ENCODE measurements around the gene PCSK5.

The PCSK5 gene

GRCh38 chr9:75927356-75927755 is 36.9 kb downstream of the PCSK5 start:
- H3K4me3 ChIP-seq (replicated peaks; ENCODE audit: low read depth, low read length) = no peak overlapping the region
- DNase-seq (ENCODE audit: extremely low read depth, low read depth) = no peak
- no peak for TF ChIP-seq CTCF (IDR thresholded peaks at IDR 0.05; ENCODE audit: low read depth, low read length, missing control alignments)

- H3K4me3 ChIP-seq (replicated peaks; ENCODE audit: low read depth, low read length) = no peak overlapping the region
- no peak for TF ChIP-seq CTCF (IDR thresholded peaks at IDR 0.05; ENCODE audit: low read depth, low read length, missing control alignments)
- no peak for DNase-seq (ENCODE audit: extremely low read depth, low read depth)
Measured at GRCh38 chr9:75930190-75930589, 39.7 kb downstream of the PCSK5 start.

- TF ChIP-seq CTCF (IDR thresholded peaks at IDR 0.05; ENCODE audit: low read depth, low read length, missing control alignments) = no peak
Measured at GRCh38 chr9:75930730-75931321, 40.4 kb downstream of the PCSK5 start.

GRCh38 chr9:75933982-75934381 is 43.5 kb downstream of the PCSK5 start:
- DNase-seq (ENCODE audit: extremely low read depth, low read depth) = no peak
- no peak overlapping the region for H3K4me3 ChIP-seq (replicated peaks; ENCODE audit: low read depth, low read length)
- no peak for TF ChIP-seq CTCF (IDR thresholded peaks at IDR 0.05; ENCODE audit: low read depth, low read length, missing control alignments)

More at GRCh38 chr9:75930730-75931321, 40.4 kb downstream of the PCSK5 start:
- no peak overlapping the region for H3K4me3 ChIP-seq (replicated peaks; ENCODE audit: low read depth, low read length)
- DNase-seq (ENCODE audit: extremely low read depth, low read depth) = no peak

GRCh38 chr9:75935591-75935990 is 45.1 kb downstream of the PCSK5 start:
- DNase-seq (ENCODE audit: extremely low read depth, low read depth) = no peak
- no peak overlapping the region for H3K4me3 ChIP-seq (replicated peaks; ENCODE audit: low read depth, low read length)
- TF ChIP-seq CTCF (IDR thresholded peaks at IDR 0.05; ENCODE audit: low read depth, low read length, missing control alignments) = no peak

GRCh38 chr9:75937521-75938258 is 47.2 kb downstream of the PCSK5 start:
- no peak for DNase-seq (ENCODE audit: extremely low read depth, low read depth)
- no peak for TF ChIP-seq CTCF (IDR thresholded peaks at IDR 0.05; ENCODE audit: low read depth, low read length, missing control alignments)

More at GRCh38 chr9:75937521-75938258, 47.2 kb downstream of the PCSK5 start:
- H3K4me3 ChIP-seq (replicated peaks; ENCODE audit: low read depth, low read length) = no peak overlapping the region

All from HFF-Myc (cell line).